Skeletal muscle tissue (tissue), 4 donors: ENCODE results near the gene TNIP2. TPM values are rescaled to one million over a fixed set of nuclear protein-coding genes. Genes with fewer than 3 reads are reported as not detected.
"Not testable (repeated sequence)": the region's sequence is repeated elsewhere in the genome, so short reads cannot be mapped to it uniquely, and the experiment has no call there.

Experiments used
- H3K27ac ChIP-seq: one replicate; pipeline ENCODE4 v1.7.0; 2013; ENCODE audit warnings: mild to moderate bottlenecking, low read depth, low read length, inconsistent platforms
- H3K27me3 ChIP-seq, 3 donors: one replicate each; pipeline ENCODE4 v1.7.0; 2013; ENCODE audit warnings: low read length in 3 of 3; ENCODE audit not compliant: control insufficient read depth in 3 of 3, insufficient read depth in 3 of 3
- H3K36me3 ChIP-seq, 3 donors: one replicate each; pipeline ENCODE4 v1.7.0; 2013; ENCODE audit warnings: low read length in 3 of 3; ENCODE audit not compliant: control insufficient read depth in 3 of 3, insufficient read depth in 3 of 3
- H3K4me1 ChIP-seq, 3 donors: one replicate each; pipeline ENCODE4 v1.7.0; 2013; ENCODE audit warnings: low read length in 3 of 3, mild to moderate bottlenecking in 3 of 3; ENCODE audit not compliant: control insufficient read depth in 3 of 3, insufficient read depth in 3 of 3
- H3K4me3 ChIP-seq, 3 donors: one replicate each; pipeline ENCODE4 v1.7.0; 2013; ENCODE audit warnings: low read length in 3 of 3
- H3K9ac ChIP-seq, 3 donors: one replicate each; pipeline ENCODE4 v1.7.0; 2013; ENCODE audit warnings: low read length in 3 of 3, mild to moderate bottlenecking in 3 of 3, moderate library complexity in 2 of 3, low read depth in 1 of 3
- H3K9me3 ChIP-seq, 3 donors: one replicate each; pipeline ENCODE4 v1.7.0; 2013; ENCODE audit warnings: low read length in 3 of 3; ENCODE audit not compliant: control insufficient read depth in 3 of 3
- total RNA-seq: library from RNA; depleted of rRNA; stranded (reverse); fragments of >200 nt; gene quantifications from one replicate; pipeline ENCODE4 v1.2.3, GENCODE V29; 2014
- donor health status: Osteomylitis.

Gene TNIP2
- total RNA-seq, 1 donor from 2014 or later: 14.6 TPM

GRCh38 chr4:2768124-2768523 is 12.0 kb upstream of the TNIP2 start:
- Histone ChIP-seq H3K27ac (no peak overlapping the region), H3K36me3 (no peaks in the 10 kb centered on the region), H3K4me3 (no peak overlapping the region), H3K27me3 (no peaks in the 10 kb centered on the region), H3K9me3 (no peaks in the 10 kb centered on the region), H3K9ac (no peak overlapping the region), H3K4me1 (peaks cover 3 to 11% (median 7%) of the 10 kb centered on the region in 3 donors)

GRCh38 chr4:2767705-2768074 is 11.6 kb upstream of the TNIP2 start:
- Histone ChIP-seq H3K27ac (no peak overlapping the region), H3K36me3 (no peaks in the 10 kb centered on the region), H3K9me3 (no peaks in the 10 kb centered on the region), H3K9ac (no peak overlapping the region), H3K27me3 (no peaks in the 10 kb centered on the region), H3K4me3 (no peak overlapping the region), H3K4me1 (peaks cover 3 to 11% (median 7%) of the 10 kb centered on the region in 3 donors)

- Histone ChIP-seq H3K27me3 (no peaks in the 10 kb centered on the region), H3K9me3 (no peaks in the 10 kb centered on the region), H3K9ac (no peak overlapping the region), H3K36me3 (no peaks in the 10 kb centered on the region), H3K27ac (no peak overlapping the region), H3K4me3 (no peak overlapping the region), H3K4me1 (peaks cover 3 to 11% (median 7%) of the 10 kb centered on the region in 3 donors)
Observed at GRCh38 chr4:2767046-2767704, 11.0 kb upstream of the TNIP2 start.

DNA sequence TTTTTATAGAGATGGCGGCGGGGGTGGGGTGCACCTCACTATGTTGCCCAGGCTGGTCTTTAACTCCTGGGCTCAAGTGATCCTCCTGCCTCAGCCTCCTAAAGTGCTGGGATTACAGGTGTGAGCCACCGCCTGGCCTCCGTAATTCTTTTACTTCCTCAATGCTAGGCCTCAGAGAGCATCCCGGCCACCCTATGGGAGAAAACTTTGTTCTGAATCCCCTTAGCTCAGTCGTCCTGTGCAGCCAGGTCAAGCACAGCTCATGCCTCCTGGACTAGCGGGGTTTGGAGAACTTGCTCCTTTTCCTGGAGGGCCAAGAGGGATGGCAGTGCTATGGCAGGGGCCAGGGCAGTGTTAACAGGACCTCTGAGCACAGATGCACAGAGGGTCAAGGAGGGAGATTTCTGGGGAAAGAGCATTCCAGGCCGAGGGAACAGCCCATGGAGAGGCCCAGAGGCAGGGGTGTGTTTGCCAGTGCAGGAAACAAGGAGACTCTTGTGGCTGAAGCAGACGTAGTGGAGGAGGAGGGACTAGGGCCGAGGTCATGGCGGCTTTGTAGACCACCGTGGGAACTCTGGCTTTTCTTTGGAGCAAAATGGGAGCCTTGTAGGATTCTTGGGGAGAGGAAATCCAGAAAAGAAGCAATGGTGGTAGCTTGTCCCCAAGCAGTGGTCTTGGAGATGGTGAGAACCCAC is 9.8 kb upstream of the TNIP2 start:
- H3K4me3 ChIP-seq: no peak overlapping the region
- no peaks in the 10 kb centered on the region for H3K36me3 ChIP-seq
- H3K27ac ChIP-seq: no peak overlapping the region
- no peaks in the 10 kb centered on the region for H3K27me3 ChIP-seq
- no peak overlapping the region for H3K9ac ChIP-seq
- peaks cover 3 to 11% (median 7%) of the 10 kb centered on the region in 3 donors for H3K4me1 ChIP-seq
- H3K9me3 ChIP-seq: no peaks in the 10 kb centered on the region

DNA sequence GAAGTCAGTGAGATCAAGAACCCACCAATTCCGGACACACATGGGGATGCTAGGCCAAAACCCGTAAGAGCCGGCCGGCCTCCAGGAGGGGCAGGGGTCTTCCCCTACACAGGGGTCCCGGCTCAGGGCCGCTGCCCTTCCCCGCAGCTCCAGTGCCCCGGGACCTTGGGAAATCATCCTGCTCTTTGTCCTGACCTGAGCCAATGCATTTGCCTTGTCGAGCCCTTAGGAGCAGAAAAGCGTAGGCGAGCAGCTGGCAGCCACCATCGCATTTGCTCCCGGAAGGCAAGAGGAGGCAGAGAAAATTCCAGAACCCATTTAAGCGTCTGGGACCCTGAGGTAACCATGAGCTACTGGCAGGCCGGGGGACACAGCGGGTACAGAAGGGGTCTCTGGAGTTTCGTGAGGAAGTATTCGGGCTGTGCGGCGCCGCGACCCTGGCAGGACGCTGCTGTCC is 7.4 kb upstream of the TNIP2 start:
- Histone ChIP-seq H3K27me3 (no peaks in the 10 kb centered on the region), H3K27ac (no peak overlapping the region), H3K4me1 (peaks cover under 1 to 6% (median 3%) of the 10 kb centered on the region in 3 donors), H3K9me3 (no peaks in the 10 kb centered on the region), H3K4me3 (peak overlapping the region; percentile 69 to 79 (median 70)), H3K36me3 (no peaks in the 10 kb centered on the region), H3K9ac (peak overlapping the region; percentile 51 to 82 (median 67))

- H3K4me3 ChIP-seq, H3K27me3 ChIP-seq, H3K4me1 ChIP-seq, H3K36me3 ChIP-seq, H3K9me3 ChIP-seq, H3K9ac ChIP-seq, H3K27ac ChIP-seq: not testable (repeated sequence)
Observed at GRCh38 chr4:2762486-2763370, 6.6 kb upstream of the TNIP2 start.

DNA sequence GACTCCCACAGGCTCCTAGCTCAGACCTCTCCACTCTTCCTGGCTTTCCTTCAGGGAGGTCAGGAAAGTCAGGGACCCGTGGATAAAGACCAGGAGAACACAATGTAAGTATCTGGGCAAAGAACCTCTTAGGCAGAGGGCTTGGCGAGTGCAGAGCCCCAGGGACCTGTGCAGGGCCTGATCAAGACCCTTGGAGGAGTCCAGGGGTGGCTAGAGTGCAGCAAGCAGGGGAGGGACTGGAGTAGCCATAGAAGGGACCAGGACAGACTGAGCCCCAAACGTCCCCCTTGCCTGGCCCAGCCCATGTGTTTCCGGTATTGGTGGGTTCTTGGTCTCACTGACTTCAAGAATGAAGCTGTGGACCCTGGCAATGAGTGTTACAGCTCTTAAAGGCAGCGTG is 5.9 kb upstream of the TNIP2 start:
- Histone ChIP-seq H3K4me3 (no peak overlapping the region), H3K27ac (no peak overlapping the region), H3K9me3 (no peaks in the 10 kb centered on the region), H3K9ac (no peak overlapping the region), H3K27me3 (no peaks in the 10 kb centered on the region), H3K36me3 (no peaks in the 10 kb centered on the region), H3K4me1 (peaks cover 0 to 6% (median 3%) of the 10 kb centered on the region in 3 donors)

- Histone ChIP-seq H3K27me3 (no peaks in the 10 kb centered on the region), H3K9me3 (no peaks in the 10 kb centered on the region), H3K9ac (no peak overlapping the region), H3K4me1 (peaks cover 3 to 10% (median 5%) of the 10 kb centered on the region in 3 donors), H3K27ac (no peak overlapping the region), H3K36me3 (no peaks in the 10 kb centered on the region), H3K4me3 (no peak overlapping the region)
Observed at GRCh38 chr4:2761035-2761923, 5.1 kb upstream of the TNIP2 start.

DNA sequence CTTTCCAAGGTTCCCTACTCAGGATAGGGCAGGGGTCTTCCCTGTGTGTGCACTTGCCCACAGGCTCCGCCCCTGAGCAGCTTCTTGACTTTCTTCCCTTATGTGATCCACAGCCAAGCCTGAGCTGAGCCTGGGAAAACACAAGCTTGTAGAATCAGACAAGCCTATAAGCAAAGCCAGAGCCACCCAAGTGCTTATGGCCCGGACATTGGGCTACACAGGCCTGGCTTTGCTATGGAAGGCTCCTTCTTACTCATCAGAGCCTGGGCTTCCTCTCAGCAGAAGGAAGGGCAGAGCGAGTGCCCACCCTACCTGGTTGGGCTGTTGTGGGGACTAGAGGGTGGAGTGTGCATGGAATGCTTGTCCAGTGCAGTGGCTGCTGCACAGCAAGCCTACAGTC is 1.3 kb upstream of the TNIP2 start:
- no peaks in the 10 kb centered on the region for H3K36me3 ChIP-seq
- no peaks in the 10 kb centered on the region for H3K9me3 ChIP-seq
- H3K4me3 ChIP-seq: no peak overlapping the region
- no peak overlapping the region for H3K27ac ChIP-seq
- H3K9ac ChIP-seq: no peak overlapping the region
- H3K27me3 ChIP-seq: no peaks in the 10 kb centered on the region
- peaks cover 10 to 17% (median 12%) of the 10 kb centered on the region in 3 donors for H3K4me1 ChIP-seq
